IMR-90 (cell line): ENCODE results near the gene SLC25A12. TPM values are rescaled to one million over a fixed set of nuclear protein-coding genes. Genes with fewer than 3 reads are reported as not detected.
"Not testable (repeated sequence)": the region's sequence is repeated elsewhere in the genome, so short reads cannot be mapped to it uniquely, and the experiment has no call there.

Experiments used
- ATAC-seq: fragments of 200-7000 bp; cut with Tn5 transposase; 2 replicates; pipeline ENCODE4 v1.9.1; 2020; ENCODE audit warnings: low read depth, mild to moderate bottlenecking, moderate library complexity
- BruUV-seq: library from RNA; stranded (reverse); fragments of 400-500 nt; replicated peaks from 2 replicates; lab custom pipeline; 2021; lab: Mats Ljungman, UMichigan
- CTCF ChIA-PET: fragments of 300-600 bp; formaldehyde crosslinking; extraction: SDS; loops from one replicate; lab custom pipeline; 2021; ENCODE audit warnings: antibody characterized with exemption; lab: Yijun Ruan, JAX
- POLR2A ChIA-PET: fragments of 300-600 bp; sonication (Branson Sonifier 250); formaldehyde crosslinking; loops from one replicate; lab custom pipeline; 2022; ENCODE audit warnings: antibody characterized with exemption; ENCODE audit not compliant: unreplicated experiment; lab: Charles Lee
- DNase-seq: peaks from one replicate; pipeline ENCODE4 v3.0.0; 2013
- H2AFZ ChIP-seq: replicated peaks from 2 replicates; pipeline ENCODE3; 2013; ENCODE audit warnings: low read length, mild to moderate bottlenecking; ENCODE audit not compliant: poor library complexity
- H2AK5ac ChIP-seq: 2 replicates; pipeline ENCODE4 v1.6.1; 2013; ENCODE audit warnings: low read depth, low read length, inconsistent platforms
- H2AK9ac ChIP-seq: replicated peaks from 2 replicates; pipeline ENCODE3; 2013; ENCODE audit warnings: mild to moderate bottlenecking, low read depth, low read length, moderate library complexity; ENCODE audit not compliant: poor library complexity
- H2BK120ac ChIP-seq: 2 replicates; pipeline ENCODE4 v1.6.1; 2013; ENCODE audit warnings: low read depth, low read length, inconsistent platforms
- H2BK15ac ChIP-seq: 3 replicates; pipeline ENCODE4 v1.6.1; 2013; ENCODE audit warnings: low read depth, low read length, inconsistent platforms
- H2BK20ac ChIP-seq: 2 replicates; pipeline ENCODE4 v1.6.1; 2013; ENCODE audit warnings: low read depth, mild to moderate bottlenecking, inconsistent platforms, low read length, moderate library complexity
- H2BK5ac ChIP-seq: 2 replicates; pipeline ENCODE4 v1.6.1; 2013; ENCODE audit warnings: mild to moderate bottlenecking, low read depth, low read length, inconsistent platforms; ENCODE audit not compliant: poor library complexity, severe bottlenecking
- H3K14ac ChIP-seq: replicated peaks from 2 replicates; pipeline ENCODE4 v1.6.1; 2013; ENCODE audit warnings: low read depth, low read length, inconsistent platforms
- H3K18ac ChIP-seq: 2 replicates; pipeline ENCODE4 v1.6.1; 2013; ENCODE audit warnings: low read depth, low read length, control low read depth
- H3K23ac ChIP-seq: 2 replicates; pipeline ENCODE4 v1.6.1; 2013; ENCODE audit warnings: low read depth, low read length, inconsistent platforms
- H3K27ac ChIP-seq: 2 replicates; pipeline ENCODE4 v1.5.1; 2013; ENCODE audit warnings: mild to moderate bottlenecking, control low read depth, low read length; ENCODE audit not compliant: insufficient read depth
- H3K27me3 ChIP-seq: 2 replicates; pipeline ENCODE4 v1.6.1; 2013; ENCODE audit warnings: low read length; ENCODE audit not compliant: control insufficient read depth, insufficient read depth
- H3K36me3 ChIP-seq: 2 replicates; pipeline ENCODE4 v1.6.1; 2013; ENCODE audit warnings: low read length, mixed read lengths; ENCODE audit not compliant: control insufficient read depth, insufficient read depth
- H3K4ac ChIP-seq: 2 replicates; pipeline ENCODE4 v1.6.1; 2013; ENCODE audit warnings: low read depth, low read length, inconsistent platforms
- H3K4me1 ChIP-seq: 2 replicates; pipeline ENCODE4 v1.6.1; 2013; ENCODE audit warnings: low read length, mixed read lengths; ENCODE audit not compliant: control insufficient read depth, insufficient read depth
- H3K4me2 ChIP-seq: 2 replicates; pipeline ENCODE4 v1.6.1; 2013; ENCODE audit warnings: low read depth, mild to moderate bottlenecking, control low read depth, low read length, moderate library complexity
- H3K4me3 ChIP-seq: 2 replicates; pipeline ENCODE4 v1.5.1; 2013; ENCODE audit warnings: low read depth, mild to moderate bottlenecking, control low read depth, low read length, moderate library complexity; ENCODE audit not compliant: insufficient read depth
- H3K56ac ChIP-seq: 2 replicates; pipeline ENCODE4 v1.6.1; 2013; ENCODE audit warnings: low read length, inconsistent platforms; ENCODE audit not compliant: insufficient read depth; ENCODE audit errors: extremely low read depth
- H3K79me1 ChIP-seq, 2 experiments: 2 replicates each; pipeline ENCODE4 v1.6.1; 2013; ENCODE audit warnings: low read length in 2 of 2, inconsistent platforms in 1 of 2, low read depth in 1 of 2
- H3K9ac ChIP-seq: 2 replicates; pipeline ENCODE4 v1.6.1; 2013; ENCODE audit warnings: low read depth, low read length, control low read depth
- H3K9me1 ChIP-seq: 2 replicates; pipeline ENCODE4 v1.6.1; 2013; ENCODE audit warnings: low read length, inconsistent platforms; ENCODE audit not compliant: insufficient read depth
- H3K9me3 ChIP-seq: 2 replicates; pipeline ENCODE4 v1.6.1; 2013; ENCODE audit warnings: low read length; ENCODE audit not compliant: control insufficient read depth, insufficient read depth
- H4K20me1 ChIP-seq: 2 replicates; pipeline ENCODE4 v1.6.1; 2013; ENCODE audit warnings: low read length, inconsistent platforms; ENCODE audit not compliant: insufficient read depth
- H4K5ac ChIP-seq: 2 replicates; pipeline ENCODE4 v1.6.1; 2013; ENCODE audit warnings: mild to moderate bottlenecking, low read depth, low read length, control low read depth
- H4K8ac ChIP-seq, 2 experiments: 2 replicates each; pipeline ENCODE4 v1.6.1; 2013; ENCODE audit warnings: low read depth in 2 of 2, low read length in 2 of 2, control low read depth in 1 of 2, inconsistent platforms in 1 of 2
- H4K91ac ChIP-seq: 2 replicates; pipeline ENCODE4 v1.6.1; 2013; ENCODE audit warnings: low read depth, low read length, inconsistent platforms; ENCODE audit not compliant: insufficient read depth
- BHLHE40 ChIP-seq: fragments of 150-350 bp; IDR thresholded peaks from 2 replicates; pipeline ENCODE4 v1.6.1; 2016; ENCODE audit warnings: mild to moderate bottlenecking, low read depth, low read length
- CTCF ChIP-seq: conservative IDR thresholded peaks from 2 replicates; pipeline ENCODE4 v1.5.1; 2012; ENCODE audit warnings: mild to moderate bottlenecking, low read depth, low read length, improper control_type of control experiment
- FOS ChIP-seq: fragments of 150-350 bp; IDR thresholded peaks from 2 replicates; pipeline ENCODE4 v1.6.1; 2016; ENCODE audit warnings: low read depth, low read length
- MXI1 ChIP-seq: IDR thresholded peaks from 2 replicates; pipeline ENCODE4 v1.6.1; 2012; ENCODE audit warnings: low read depth, mild to moderate bottlenecking, low read length, moderate library complexity, borderline replicate concordance
- POLR2A ChIP-seq: IDR thresholded peaks from 2 replicates; pipeline ENCODE4 v1.6.1; 2012; ENCODE audit warnings: mild to moderate bottlenecking, low read depth, low read length
- RAD21 ChIP-seq: IDR thresholded peaks from 2 replicates; pipeline ENCODE4 v1.6.1; 2012; ENCODE audit warnings: low read length, improper control_type of control experiment
- RFX5 ChIP-seq: IDR thresholded peaks from 2 replicates; pipeline ENCODE4 v1.8.0; 2012; ENCODE audit warnings: low read depth, mild to moderate bottlenecking, low read length, moderate library complexity
- WGBS, 2 experiments: methylation state at CpG; one replicate each; pipeline versions ENCODE4 v1.1.5 to v1.1.7; 2013; ENCODE audit warnings: missing lambda C conversion rate in 2 of 2; ENCODE audit not compliant: insufficient read length in 1 of 2; ENCODE audit errors: extremely low coverage in 2 of 2; 5-methylcytosine and 5-hydroxymethylcytosine counted together
- dilution Hi-C: fragments of 300-500 bp; cut with HindIII; formaldehyde crosslinking; loops from one replicate; pipeline ENCODE4 v1.14.3; 2018; ENCODE audit warnings: low sequenced_read_pairs; ENCODE audit not compliant: unreplicated experiment
- in situ Hi-C: fragments of 300-500 bp; cut with MboI; formaldehyde crosslinking; loops from 3 replicates; pipeline ENCODE4 v1.14.3; 2019; ENCODE audit warnings: low sequenced_read_pairs, inconsistent platforms, mixed read lengths
- intact Hi-C: fragments of 100-400 bp; cut with micrococcal nuclease; formaldehyde crosslinking; loops from 2 replicates; pipeline ENCODE4 v1.10.0; 2022
- polyA plus RNA-seq, 3 experiments: library from polyadenylated mRNA; depleted of rRNA; stranded (reverse); fragments of >200 nt; gene quantifications; 2 replicates each; pipeline ENCODE4 v1.2.3, GENCODE V29; 2012; ENCODE audit warnings: low replicate concordance in 1 of 3
- total RNA-seq: library from RNA; depleted of rRNA; stranded (reverse); fragments of >200 nt; gene quantifications from 2 replicates; pipeline ENCODE4 v1.2.3, GENCODE V29; 2012
- TF ChIP-seq, protein P1 (sequence below): fragments of 150-350 bp; IDR thresholded peaks from 2 replicates; pipeline ENCODE4 v1.6.1; 2017; ENCODE audit warnings: mild to moderate bottlenecking, antibody characterized with exemption, low read length, low read depth

The SLC25A12 gene
- total and polyA plus RNA-seq, 2 of the 4 experiments (the other 2 are of a cell fraction), result 16.3 to 17.6 TPM

GRCh38 chr2:171778515-171778914 lies 115.5 kb downstream of the SLC25A12 start:
- ChIA-PET CTCF (interaction anchor here (0.6 to 0.7 kb wide), 2 partner anchors 32 to 335 kb away, joined by 3 to 6 read pairs; no protein-coding TSS in a partner anchor), POLR2A (no interaction called here)
- Histone ChIP-seq H3K14ac (no peak overlapping the region), H2AK9ac (no peak overlapping the region), H4K5ac (no peak overlapping the region), H2BK15ac (no peak overlapping the region), H3K9ac (no peak overlapping the region), H4K91ac (no peak overlapping the region), H4K20me1 (no peaks in the 10 kb centered on the region), H3K4me2 (no peak overlapping the region), H3K18ac (no peak overlapping the region), H2BK20ac (no peak overlapping the region), H3K4ac (no peak overlapping the region), H3K27me3 (no peaks in the 10 kb centered on the region), H2AK5ac (no peak overlapping the region), H3K9me1 (no peaks in the 10 kb centered on the region), H3K56ac (no peak overlapping the region), H3K4me3 (no peak overlapping the region), H3K4me1 (no peaks in the 10 kb centered on the region), H3K36me3 (peaks cover 6% of the 10 kb centered on the region; the same call in 1 of the 2 replicates), H3K23ac (no peak overlapping the region), H3K79me1 (no peaks in the 10 kb centered on the region), H4K8ac (no peak overlapping the region), H2AFZ (no peak overlapping the region), H3K27ac (no peak overlapping the region), H2BK5ac (no peak overlapping the region), H3K9me3 (peaks cover 5% of the 10 kb centered on the region), H2BK120ac (no peak overlapping the region)
- no TSS peak for BruUV-seq
- TF ChIP-seq MXI1 (no peak), BHLHE40 (no peak), RAD21 (no peak), POLR2A (no peak), CTCF (no peak), RFX5 (no peak), FOS (no peak)
- TF ChIP-seq, protein P1, sequence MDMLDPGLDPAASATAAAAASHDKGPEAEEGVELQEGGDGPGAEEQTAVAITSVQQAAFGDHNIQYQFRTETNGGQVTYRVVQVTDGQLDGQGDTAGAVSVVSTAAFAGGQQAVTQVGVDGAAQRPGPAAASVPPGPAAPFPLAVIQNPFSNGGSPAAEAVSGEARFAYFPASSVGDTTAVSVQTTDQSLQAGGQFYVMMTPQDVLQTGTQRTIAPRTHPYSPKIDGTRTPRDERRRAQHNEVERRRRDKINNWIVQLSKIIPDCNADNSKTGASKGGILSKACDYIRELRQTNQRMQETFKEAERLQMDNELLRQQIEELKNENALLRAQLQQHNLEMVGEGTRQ, result no peak
- dilution Hi-C loops, result no loop called here
- no peak for DNase-seq
- WGBS, 2 experiments, result no CpG with 5 or more reads among the region's 3 CpGs
- no peak for ATAC-seq
- in situ Hi-C loops, result no loop called here
- intact Hi-C loops, result no loop called here

DNA sequence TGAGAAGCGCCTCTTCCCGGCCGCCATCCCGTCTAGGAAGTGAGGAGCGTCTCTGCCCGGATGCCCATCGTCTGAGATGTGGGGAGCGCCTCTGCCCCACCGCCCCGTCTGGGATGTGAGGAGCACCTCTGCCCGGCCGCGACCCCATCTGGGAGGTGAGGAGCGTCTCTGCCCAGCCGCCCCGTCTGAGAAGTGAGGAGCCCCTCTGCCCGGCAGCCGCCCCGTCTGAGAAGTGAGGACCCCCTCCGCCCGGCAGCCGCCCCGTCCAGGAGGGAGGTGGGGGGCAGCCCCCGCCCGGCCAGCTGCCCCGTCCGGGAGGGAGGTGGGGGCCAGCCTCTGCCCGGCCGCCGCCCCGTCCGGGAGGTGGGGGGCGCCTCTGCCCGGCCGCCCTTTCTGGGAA lies 119.5 kb downstream of the SLC25A12 start:
- H4K91ac ChIP-seq, POLR2A ChIA-PET, H4K20me1 ChIP-seq, H4K8ac ChIP-seq, H3K27ac ChIP-seq, H3K4ac ChIP-seq, H3K36me3 ChIP-seq, H4K5ac ChIP-seq, in situ Hi-C loops, H2AK9ac ChIP-seq, dilution Hi-C loops, H3K9me1 ChIP-seq, H3K4me2 ChIP-seq, H3K9ac ChIP-seq, BruUV-seq, H3K4me3 ChIP-seq, CTCF ChIA-PET, intact Hi-C loops, H3K27me3 ChIP-seq, H2AFZ ChIP-seq, H3K18ac ChIP-seq, H3K23ac ChIP-seq, H3K56ac ChIP-seq, ATAC-seq, H3K79me1 ChIP-seq, DNase-seq, H3K4me1 ChIP-seq, H3K14ac ChIP-seq, H3K9me3 ChIP-seq, H2AK5ac ChIP-seq, H2BK20ac ChIP-seq, H2BK15ac ChIP-seq, H2BK5ac ChIP-seq, H2BK120ac ChIP-seq: not testable (repeated sequence)
- no CpG with 5 or more reads among the region's 35 CpGs for WGBS, 2 experiments
